ENCODE results near the gene RAB23.

RAB23 gene

GRCh38 chr6:57174511-57174907, 47.6 kb downstream of the RAB23 start:
- Histone ChIP-seq H3K4me3 (ENCODE audit: low read length) (peak overlapping the region; percentile 87), H3K9ac (ENCODE audit: low read depth, low read length) (peak overlapping the region; percentile 90)

GRCh38 chr6:57173886-57174510, 48.1 kb downstream of the RAB23 start:
- H3K9me3 ChIP-seq (replicated peaks; ENCODE audit: low read length), result no peaks in the 10 kb centered on the region
- peaks cover 6% of the 10 kb centered on the region for H3K36me3 ChIP-seq (ENCODE audit: insufficient read depth, low read length)
- no peaks in the 10 kb centered on the region for H3K27me3 ChIP-seq (ENCODE audit: control insufficient read depth, insufficient read depth, low read length)
- H3K4me1 ChIP-seq (ENCODE audit: control insufficient read depth, insufficient read depth, low read length), result peaks cover 40% of the 10 kb centered on the region
- H3K9ac ChIP-seq (ENCODE audit: low read depth, low read length), result peak overlapping the region; percentile 90
- peak overlapping the region; percentile 87 for H3K4me3 ChIP-seq (ENCODE audit: low read length)
- H3K4me2 ChIP-seq (ENCODE audit: low read length), result peak overlapping the region; percentile 86

More at GRCh38 chr6:57174511-57174907, 47.6 kb downstream of the RAB23 start:
- no peaks in the 10 kb centered on the region for H3K27me3 ChIP-seq (ENCODE audit: control insufficient read depth, insufficient read depth, low read length)
- H3K4me1 ChIP-seq (ENCODE audit: control insufficient read depth, insufficient read depth, low read length), result peaks cover 43% of the 10 kb centered on the region
- peaks cover 10% of the 10 kb centered on the region for H3K36me3 ChIP-seq (ENCODE audit: insufficient read depth, low read length)
- H3K4me2 ChIP-seq (ENCODE audit: low read length), result peak overlapping the region; percentile 86
- H3K9me3 ChIP-seq (replicated peaks; ENCODE audit: low read length), result no peaks in the 10 kb centered on the region

GRCh38 chr6:57173056-57173885, 48.8 kb downstream of the RAB23 start:
- peak overlapping the region; percentile 90 for H3K9ac ChIP-seq (ENCODE audit: low read depth, low read length)
- peaks cover 5% of the 10 kb centered on the region for H3K36me3 ChIP-seq (ENCODE audit: insufficient read depth, low read length)
- peak overlapping the region; percentile 87 for H3K4me3 ChIP-seq (ENCODE audit: low read length)
- peaks cover 34% of the 10 kb centered on the region for H3K4me1 ChIP-seq (ENCODE audit: control insufficient read depth, insufficient read depth, low read length)
- H3K9me3 ChIP-seq (replicated peaks; ENCODE audit: low read length), result no peaks in the 10 kb centered on the region
- no peaks in the 10 kb centered on the region for H3K27me3 ChIP-seq (ENCODE audit: control insufficient read depth, insufficient read depth, low read length)
- H3K4me2 ChIP-seq (ENCODE audit: low read length), result peak overlapping the region; percentile 86

DNA sequence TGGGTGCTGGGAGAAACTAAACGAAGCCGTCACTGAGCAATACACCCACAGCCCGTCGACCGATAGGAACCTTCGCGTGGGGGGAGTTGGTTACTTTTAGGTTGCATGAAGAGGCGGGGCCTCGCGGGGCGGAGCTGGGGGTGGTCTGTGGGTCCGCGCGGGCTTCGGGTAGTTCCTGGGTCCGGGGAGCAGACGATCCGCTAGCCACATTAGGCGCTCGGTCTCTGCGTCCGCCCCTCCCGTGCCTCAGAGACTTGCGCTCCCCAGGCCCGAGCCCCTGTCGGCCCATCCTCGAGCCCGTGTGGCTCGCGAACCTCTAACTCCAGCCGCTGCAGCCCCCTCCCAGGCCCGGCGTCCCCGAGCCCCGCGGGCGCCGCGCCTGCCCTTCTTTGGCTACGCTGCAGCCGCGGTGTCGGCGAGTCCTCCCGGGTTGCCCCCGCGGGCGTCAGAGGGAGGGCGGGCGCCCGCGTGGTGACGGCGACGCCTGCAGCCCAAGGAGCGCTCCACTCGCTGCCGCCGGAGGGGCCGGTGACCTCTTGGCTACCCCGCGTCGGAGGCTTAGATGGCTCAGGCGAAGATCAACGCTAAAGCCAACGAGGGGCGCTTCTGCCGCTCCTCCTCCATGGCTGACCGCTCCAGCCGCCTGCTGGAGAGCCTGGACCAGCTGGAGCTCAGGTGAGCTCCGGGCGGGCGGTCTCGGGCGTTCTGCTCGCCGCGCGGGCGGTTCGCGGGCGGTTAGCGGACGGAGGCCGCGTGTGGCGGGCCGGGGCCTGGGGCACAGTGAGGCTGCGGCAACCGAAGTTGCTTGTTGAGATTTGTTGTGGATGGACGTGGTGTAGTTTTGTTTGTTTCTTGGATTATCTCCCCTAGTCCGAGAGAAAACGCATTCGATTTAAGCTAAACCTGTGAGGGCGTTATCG, 49.7 kb downstream of the RAB23 start, which contains the start of gene BAG2:
Gene BAG2, plus strand, starts transcription at position 191 of the 920 bp plus-strand sequence. Its CDS starts 372 bp downstream, at position 563.
- Histone ChIP-seq H3K9ac (ENCODE audit: low read depth, low read length) (peak within 1 kb of the TSS; percentile 90), H3K4me3 (ENCODE audit: low read length) (peak within 1 kb of the TSS; percentile 87), H3K4me2 (ENCODE audit: low read length) (peak within 1 kb of the TSS; percentile 86), H3K4me1 (ENCODE audit: control insufficient read depth, insufficient read depth, low read length) (peaks cover 25% of the 10 kb centered on the region), H3K36me3 (ENCODE audit: insufficient read depth, low read length) (peaks cover 9% of the 10 kb centered on the region), H3K27me3 (ENCODE audit: control insufficient read depth, insufficient read depth, low read length) (no peaks in the 10 kb centered on the region), H3K9me3 (replicated peaks; ENCODE audit: low read length) (no peaks in the 10 kb centered on the region)

- no peak overlapping the region for H3K4me2 ChIP-seq (ENCODE audit: low read length)
- peaks cover 3% of the 10 kb centered on the region for H3K9me3 ChIP-seq (replicated peaks; ENCODE audit: low read length)
- peaks cover 43% of the 10 kb centered on the region for H3K36me3 ChIP-seq (ENCODE audit: insufficient read depth, low read length)
These were observed 57.0 kb downstream of the RAB23 start for GRCh38 chr6:57165080-57165479.

GRCh38 chr6:57163956-57164355, 58.2 kb downstream of the RAB23 start:
- H3K9ac ChIP-seq (ENCODE audit: low read depth, low read length), result no peak overlapping the region
- H3K4me3 ChIP-seq (ENCODE audit: low read length), result no peak overlapping the region
- no peaks in the 10 kb centered on the region for H3K27me3 ChIP-seq (ENCODE audit: control insufficient read depth, insufficient read depth, low read length)
- peaks cover 7% of the 10 kb centered on the region for H3K4me1 ChIP-seq (ENCODE audit: control insufficient read depth, insufficient read depth, low read length)
- peaks cover 3% of the 10 kb centered on the region for H3K9me3 ChIP-seq (replicated peaks; ENCODE audit: low read length)
- peaks cover 43% of the 10 kb centered on the region for H3K36me3 ChIP-seq (ENCODE audit: insufficient read depth, low read length)
- H3K4me2 ChIP-seq (ENCODE audit: low read length), result no peak overlapping the region

More at GRCh38 chr6:57165080-57165479, 57.0 kb downstream of the RAB23 start:
- H3K9ac ChIP-seq (ENCODE audit: low read depth, low read length), result no peak overlapping the region
- no peaks in the 10 kb centered on the region for H3K27me3 ChIP-seq (ENCODE audit: control insufficient read depth, insufficient read depth, low read length)
- H3K4me1 ChIP-seq (ENCODE audit: control insufficient read depth, insufficient read depth, low read length), result peaks cover 7% of the 10 kb centered on the region
- H3K4me3 ChIP-seq (ENCODE audit: low read length), result no peak overlapping the region

DNA sequence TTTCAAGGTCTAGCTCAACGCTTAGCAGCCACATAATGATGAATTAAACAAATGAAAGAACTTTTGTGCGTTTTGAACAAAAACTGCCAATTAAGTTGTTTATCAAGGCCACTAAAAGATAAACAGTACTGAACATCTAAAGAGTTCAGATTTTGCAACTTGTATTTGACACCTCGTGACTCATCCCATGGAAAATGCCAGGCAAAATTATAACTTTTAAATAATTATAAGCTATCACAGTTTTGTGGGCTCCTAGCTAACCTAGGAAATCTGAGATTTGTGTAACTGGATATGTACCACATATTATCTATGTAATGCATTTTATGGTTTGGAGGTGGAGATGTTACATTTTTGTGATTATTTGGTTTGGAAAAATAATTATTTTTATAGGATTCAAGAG, 59.6 kb downstream of the RAB23 start:
- no peaks in the 10 kb centered on the region for H3K27me3 ChIP-seq (ENCODE audit: control insufficient read depth, insufficient read depth, low read length)
- H3K4me3 ChIP-seq (ENCODE audit: low read length), result no peak overlapping the region
- H3K9ac ChIP-seq (ENCODE audit: low read depth, low read length), result no peak overlapping the region
- no peak overlapping the region for H3K4me2 ChIP-seq (ENCODE audit: low read length)
- H3K4me1 ChIP-seq (ENCODE audit: control insufficient read depth, insufficient read depth, low read length), result peaks cover 12% of the 10 kb centered on the region
- H3K36me3 ChIP-seq (ENCODE audit: insufficient read depth, low read length), result peaks cover 38% of the 10 kb centered on the region
- peaks cover 3% of the 10 kb centered on the region for H3K9me3 ChIP-seq (replicated peaks; ENCODE audit: low read length)

- H3K36me3 ChIP-seq (ENCODE audit: insufficient read depth, low read length), result peaks cover 33% of the 10 kb centered on the region
- no peak overlapping the region for H3K4me3 ChIP-seq (ENCODE audit: low read length)
- no peak overlapping the region for H3K4me2 ChIP-seq (ENCODE audit: low read length)
- H3K9me3 ChIP-seq (replicated peaks; ENCODE audit: low read length), result peaks cover 3% of the 10 kb centered on the region
- peaks cover 12% of the 10 kb centered on the region for H3K4me1 ChIP-seq (ENCODE audit: control insufficient read depth, insufficient read depth, low read length)
- H3K27me3 ChIP-seq (ENCODE audit: control insufficient read depth, insufficient read depth, low read length), result no peaks in the 10 kb centered on the region
- H3K9ac ChIP-seq (ENCODE audit: low read depth, low read length), result no peak overlapping the region
These were observed 60.1 kb downstream of the RAB23 start for GRCh38 chr6:57162028-57162427.

- H3K36me3 ChIP-seq (ENCODE audit: insufficient read depth, low read length), result peaks cover 30% of the 10 kb centered on the region
- H3K9ac ChIP-seq (ENCODE audit: low read depth, low read length), result no peak overlapping the region
- no peaks in the 10 kb centered on the region for H3K9me3 ChIP-seq (replicated peaks; ENCODE audit: low read length)
- no peak overlapping the region for H3K4me2 ChIP-seq (ENCODE audit: low read length)
- peaks cover 12% of the 10 kb centered on the region for H3K4me1 ChIP-seq (ENCODE audit: control insufficient read depth, insufficient read depth, low read length)
- H3K4me3 ChIP-seq (ENCODE audit: low read length), result no peak overlapping the region
- no peaks in the 10 kb centered on the region for H3K27me3 ChIP-seq (ENCODE audit: control insufficient read depth, insufficient read depth, low read length)
These were observed 63.0 kb downstream of the RAB23 start for GRCh38 chr6:57159127-57159526.

DNA sequence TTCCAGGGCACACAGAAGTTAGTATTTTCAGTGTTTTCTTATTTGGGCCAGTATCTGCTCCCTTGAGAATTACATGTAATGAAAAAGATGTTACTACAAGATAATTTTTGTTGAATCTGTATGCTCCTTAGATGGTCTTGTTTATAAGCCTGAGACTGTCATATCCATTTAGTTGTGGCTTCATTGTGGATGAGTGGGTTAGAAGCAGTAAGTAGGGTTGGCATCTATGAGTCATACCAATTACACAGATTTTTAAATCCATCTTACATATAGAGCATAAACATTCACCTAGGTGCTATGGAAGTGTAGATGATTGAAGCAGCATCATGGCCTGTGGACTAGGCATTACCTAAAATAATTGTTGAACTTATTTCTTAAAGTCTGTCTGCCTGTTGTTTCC, 63.4 kb downstream of the RAB23 start:
- H3K4me2 ChIP-seq (ENCODE audit: low read length), result no peak overlapping the region
- peaks cover 12% of the 10 kb centered on the region for H3K4me1 ChIP-seq (ENCODE audit: control insufficient read depth, insufficient read depth, low read length)
- no peaks in the 10 kb centered on the region for H3K9me3 ChIP-seq (replicated peaks; ENCODE audit: low read length)
- H3K9ac ChIP-seq (ENCODE audit: low read depth, low read length), result no peak overlapping the region
- H3K36me3 ChIP-seq (ENCODE audit: insufficient read depth, low read length), result peaks cover 32% of the 10 kb centered on the region
- no peak overlapping the region for H3K4me3 ChIP-seq (ENCODE audit: low read length)
- H3K27me3 ChIP-seq (ENCODE audit: control insufficient read depth, insufficient read depth, low read length), result no peaks in the 10 kb centered on the region

Data from skeletal muscle satellite cell (primary cell).